Lower lobe of right lung (tissue), 2 donors: ENCODE data around the gene HOXA9. TPM values are rescaled to one million over a fixed set of nuclear protein-coding genes. Genes with fewer than 3 reads are reported as not detected.

ENCODE experiments used
- ATAC-seq, 2 donors: fragments of 200-7000 bp; cut with Tn5 transposase; one replicate each; pipeline ENCODE4 v1.9.1; 2020 to 2022; ENCODE audit warnings: mild to moderate bottlenecking in 2 of 2, moderate library complexity in 2 of 2
- DNase-seq: peaks from one replicate; pipeline ENCODE4 v3.0.0-alpha.2; 2020
- H3K27ac ChIP-seq: fragments of 200-600 bp; one replicate; pipeline ENCODE4 v1.8.0; 2022
- H3K27me3 ChIP-seq: fragments of 200-600 bp; one replicate; pipeline ENCODE4 v1.8.0; 2022; ENCODE audit warnings: low read depth
- H3K36me3 ChIP-seq: fragments of 200-600 bp; one replicate; pipeline ENCODE4 v1.8.0; 2022; ENCODE audit warnings: mild to moderate bottlenecking
- H3K4me1 ChIP-seq: fragments of 200-600 bp; one replicate; pipeline ENCODE4 v1.8.0; 2022
- H3K4me3 ChIP-seq: fragments of 200-600 bp; one replicate; pipeline ENCODE4 v1.8.0; 2022; ENCODE audit warnings: mild to moderate bottlenecking
- H3K9me3 ChIP-seq: fragments of 200-600 bp; one replicate; pipeline ENCODE4 v1.8.0; 2022
- CTCF ChIP-seq: fragments of 200-600 bp; IDR thresholded peaks from one replicate; pipeline ENCODE4 v1.8.0; 2022; ENCODE audit warnings: antibody characterized with exemption, mild to moderate bottlenecking
- intact Hi-C: fragments of 100-400 bp; cut with DNase I; formaldehyde crosslinking; loops from one replicate; pipeline ENCODE4 v1.11.0; 2022
- total RNA-seq: library from RNA; stranded (reverse); fragmentation: NEBNext Ultra II Directional; extraction: Animal tissue kit (Norgen Biotek cat#: 25700); gene quantifications from one replicate; pipeline ENCODE4 v1.2.1, GENCODE V29; 2021
- donor health status: DM: no; HTN: yes; CAD: no; lungs with severe emphysema.

The HOXA9 gene
- total RNA-seq, 1 donor from 2014 or later: 1.7 TPM

GRCh38 chr7:27128034-27128433, 37.3 kb downstream of the HOXA9 start:
- H3K27ac ChIP-seq: peak overlapping the region; percentile 92
- DNase-seq: no peak
- H3K4me1 ChIP-seq: peaks cover 39% of the 10 kb centered on the region
- H3K27me3 ChIP-seq: peaks cover 34% of the 10 kb centered on the region
- H3K9me3 ChIP-seq: no peaks in the 10 kb centered on the region
- no peaks in the 10 kb centered on the region for H3K36me3 ChIP-seq
- no peak for ATAC-seq
- peak overlapping the region; percentile 69 for H3K4me3 ChIP-seq
- intact Hi-C loops: no loop called here
- TF ChIP-seq CTCF: no peak

GRCh38 chr7:27126596-27127327, 38.6 kb downstream of the HOXA9 start:
- H3K27ac ChIP-seq: peak overlapping the region; percentile 92
- ATAC-seq: no peak

GRCh38 chr7:27125986-27126394, 39.3 kb downstream of the HOXA9 start:
- Histone ChIP-seq H3K27ac (peak overlapping the region; percentile 92), H3K9me3 (no peaks in the 10 kb centered on the region), H3K36me3 (no peaks in the 10 kb centered on the region), H3K27me3 (peaks cover 38% of the 10 kb centered on the region), H3K4me1 (peaks cover 31% of the 10 kb centered on the region), H3K4me3 (peak overlapping the region; percentile 1)
- ATAC-seq: no peak
- TF ChIP-seq CTCF: no peak
- intact Hi-C loops: no loop called here
- DNase-seq: no peak

More at GRCh38 chr7:27126596-27127327, 38.6 kb downstream of the HOXA9 start:
- no peak for TF ChIP-seq CTCF
- Histone ChIP-seq H3K36me3 (no peaks in the 10 kb centered on the region), H3K9me3 (no peaks in the 10 kb centered on the region), H3K4me3 (peak overlapping the region; percentile 69), H3K27me3 (peaks cover 39% of the 10 kb centered on the region), H3K4me1 (peaks cover 39% of the 10 kb centered on the region)
- intact Hi-C loops: no loop called here
- no peak for DNase-seq

GRCh38 chr7:27124902-27125689, 40.2 kb downstream of the HOXA9 start:
- Histone ChIP-seq H3K9me3 (no peaks in the 10 kb centered on the region), H3K4me3 (peak overlapping the region; percentile 51), H3K4me1 (peaks cover 37% of the 10 kb centered on the region), H3K27me3 (peaks cover 31% of the 10 kb centered on the region), H3K27ac (peak overlapping the region; percentile 92), H3K36me3 (no peaks in the 10 kb centered on the region)
- TF ChIP-seq CTCF: no peak
- ATAC-seq (no peak), DNase-seq (no peak)
- intact Hi-C loops: no loop called here

GRCh38 chr7:27124096-27124901, 41.0 kb downstream of the HOXA9 start:
- H3K36me3 ChIP-seq: no peaks in the 10 kb centered on the region
- peak overlapping the region; percentile 51 for H3K4me3 ChIP-seq
- intact Hi-C loops: no loop called here
- peak; percentile 16 to 32 for ATAC-seq
- TF ChIP-seq CTCF: no peak
- H3K27me3 ChIP-seq: peaks cover 24% of the 10 kb centered on the region
- no peaks in the 10 kb centered on the region for H3K9me3 ChIP-seq
- H3K4me1 ChIP-seq: peaks cover 45% of the 10 kb centered on the region
- peak overlapping the region; percentile 92 for H3K27ac ChIP-seq
- no peak for DNase-seq
